NCI-H1092 treated with DMSO at 0.1 percent for 48 hours (cell line): Measurements from ENCODE around the gene SPATA21.
"Not testable (repeated sequence)": the region's sequence is repeated elsewhere in the genome, so short reads cannot be mapped to it uniquely, and the experiment has no call there.

Experiments used
- DNase-seq: peaks from one replicate; lab custom pipeline; 2025; lab: John Stamatoyannopoulos, UW

The SPATA21 gene, protein sequence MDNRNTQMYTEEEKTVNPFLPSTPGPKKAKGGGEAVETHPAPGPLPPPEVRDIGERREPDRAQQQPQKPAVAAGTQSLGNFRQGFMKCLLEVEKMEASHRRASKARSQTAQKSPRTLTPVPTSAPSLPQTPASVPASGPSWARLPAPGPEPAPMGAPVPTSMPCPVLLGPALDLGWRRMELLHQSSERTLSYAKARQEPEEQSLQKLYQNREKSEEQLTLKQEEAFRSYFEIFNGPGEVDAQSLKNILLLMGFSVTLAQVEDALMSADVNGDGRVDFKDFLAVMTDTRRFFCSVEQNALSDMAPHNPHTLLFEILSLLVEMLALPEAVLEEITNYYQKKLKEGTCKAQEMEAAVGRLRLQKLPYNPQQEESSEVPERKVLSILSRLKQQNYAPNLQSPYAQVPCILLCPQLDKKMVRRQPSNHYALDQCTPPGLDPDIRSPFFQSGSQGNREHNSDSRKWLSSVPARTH

GRCh38 chr1:16436946-16437474, at the start of gene SPATA21:
TSS of gene SPATA21 (minus strand) at chr1:16437424. CDS start at chr1:16431371, 6,053 bp downstream.
- DNase-seq, result no peak

- not testable (repeated sequence) for DNase-seq
Measured at GRCh38 chr1:16487011-16487410, 49.8 kb upstream of the SPATA21 start.

DNA sequence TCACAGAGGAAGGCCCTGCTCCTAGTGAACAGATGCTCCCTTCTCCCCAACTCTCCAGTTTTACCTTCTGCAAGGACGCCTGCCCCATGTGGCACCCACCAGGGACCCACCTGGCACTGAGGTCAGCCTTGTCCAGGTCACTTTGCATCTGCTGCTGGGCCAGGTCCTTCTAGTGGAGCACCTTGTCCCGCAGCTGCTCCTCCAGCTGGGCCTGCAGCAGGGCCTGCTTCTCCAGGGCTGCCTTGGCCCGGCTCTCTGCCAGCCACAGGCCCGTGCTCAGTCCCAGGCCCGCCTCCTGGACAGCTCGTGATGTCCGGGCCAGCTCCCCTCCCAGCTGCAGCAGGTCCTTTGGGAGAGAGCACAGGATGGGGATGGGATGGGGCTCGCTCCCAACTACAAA, 49.1 kb upstream of the SPATA21 start:
- not testable (repeated sequence) for DNase-seq

GRCh38 chr1:16484931-16485330, 47.7 kb upstream of the SPATA21 start:
- DNase-seq, result no peak

DNA sequence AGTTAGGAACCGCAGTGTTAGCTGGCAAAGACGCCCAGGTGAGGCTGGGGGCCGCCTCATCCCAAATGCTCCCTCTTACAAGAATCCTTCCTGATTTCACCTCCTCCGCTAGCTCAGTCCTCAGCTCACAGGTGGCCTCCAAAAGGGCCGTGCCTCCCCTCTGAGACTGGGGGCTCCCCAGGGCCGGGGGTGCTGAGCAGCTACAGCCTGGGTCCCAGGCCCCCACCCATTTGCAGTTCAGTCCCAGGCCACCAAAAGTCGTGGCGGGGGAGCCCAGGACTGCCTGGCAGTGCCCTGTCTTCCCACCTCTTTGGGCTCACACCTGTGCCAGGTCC, 47.2 kb upstream of the SPATA21 start:
- DNase-seq, result no peak

DNA sequence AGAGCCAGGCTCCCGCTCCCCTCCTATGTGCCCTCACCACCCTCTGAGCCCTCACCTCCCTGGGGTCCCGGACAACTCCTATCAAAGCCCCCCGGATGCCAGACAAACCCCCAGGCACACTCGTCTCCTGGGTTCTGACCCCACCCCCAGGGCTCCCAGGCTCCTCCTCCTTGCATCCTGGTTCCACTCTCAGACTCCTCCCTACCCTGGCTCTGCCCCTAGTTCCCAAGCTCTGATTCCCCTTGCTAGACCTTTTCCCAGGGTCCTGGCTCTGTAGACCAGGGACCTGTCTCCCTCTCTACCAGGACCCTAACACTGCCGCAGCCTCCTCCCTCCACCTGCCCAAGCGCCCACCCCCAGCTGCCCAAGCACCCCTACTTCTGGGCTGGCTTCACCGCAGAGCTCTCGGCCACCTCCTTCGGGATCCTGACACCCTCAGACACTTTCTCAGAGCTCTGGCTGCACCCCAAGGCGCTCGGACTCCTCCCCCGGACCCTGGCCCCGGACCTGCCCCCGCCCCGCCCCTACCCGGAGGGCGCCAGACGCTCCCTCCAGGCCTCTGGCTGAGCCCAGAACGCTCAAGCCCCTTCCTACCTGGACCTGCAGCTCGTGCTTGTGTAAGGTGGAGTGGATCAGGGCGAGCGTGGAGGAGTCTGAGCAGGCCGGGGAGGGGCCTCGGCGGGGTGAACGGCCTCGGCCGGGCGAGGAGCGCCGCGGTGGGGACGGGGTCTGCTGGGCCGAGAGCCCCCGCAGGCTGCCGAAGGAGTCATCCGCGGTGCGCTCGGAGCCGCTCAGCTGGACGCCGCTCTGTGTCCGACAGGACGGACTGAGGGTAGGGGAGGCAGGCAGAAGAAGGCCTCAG, 46.6 kb upstream of the SPATA21 start:
- not testable (repeated sequence) for DNase-seq

DNA sequence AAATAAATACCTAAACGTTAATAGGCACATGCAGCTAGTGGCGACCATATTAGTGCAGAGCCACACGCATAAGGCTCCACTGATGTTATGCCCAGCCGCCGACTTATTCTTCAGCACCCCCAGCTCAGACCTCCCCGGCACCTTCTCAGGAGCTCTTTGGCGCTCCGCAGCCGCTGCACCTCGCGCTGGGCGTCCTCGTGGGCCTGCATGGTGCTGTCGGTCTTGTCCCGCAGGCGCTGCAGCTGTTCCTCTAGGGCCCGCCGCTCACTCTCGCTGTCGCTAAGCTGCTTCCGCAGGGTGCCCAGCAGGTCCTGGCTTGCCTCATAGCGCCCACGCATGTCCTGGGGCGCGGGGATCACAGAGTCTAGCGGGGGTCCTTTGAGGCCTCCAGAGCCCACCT, 45.9 kb upstream of the SPATA21 start:
- not testable (repeated sequence) for DNase-seq

DNA sequence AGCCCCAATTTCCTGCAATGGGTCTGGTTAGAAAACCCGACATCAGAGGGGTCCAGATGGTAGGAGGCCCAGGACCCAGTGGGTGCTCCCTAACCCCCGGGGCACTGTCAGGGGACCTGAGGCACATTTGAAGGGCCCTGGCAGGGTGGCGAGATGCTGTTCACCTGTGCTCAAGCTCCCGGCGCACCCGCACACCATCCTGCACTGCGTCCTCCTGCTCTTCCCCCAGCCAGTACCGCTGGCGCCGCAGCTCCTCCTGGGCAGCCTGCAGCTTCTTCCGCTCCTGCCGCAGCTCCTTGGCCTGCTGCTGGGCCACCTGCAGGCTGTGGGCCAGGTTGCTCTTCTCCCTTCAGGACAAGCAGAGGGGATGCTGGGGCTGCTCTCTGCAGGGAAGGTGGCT, 40.9 kb upstream of the SPATA21 start:
- no peak for DNase-seq

- DNase-seq, result not testable (repeated sequence)
Measured at GRCh38 chr1:16475771-16476770, 38.8 kb upstream of the SPATA21 start.

DNA sequence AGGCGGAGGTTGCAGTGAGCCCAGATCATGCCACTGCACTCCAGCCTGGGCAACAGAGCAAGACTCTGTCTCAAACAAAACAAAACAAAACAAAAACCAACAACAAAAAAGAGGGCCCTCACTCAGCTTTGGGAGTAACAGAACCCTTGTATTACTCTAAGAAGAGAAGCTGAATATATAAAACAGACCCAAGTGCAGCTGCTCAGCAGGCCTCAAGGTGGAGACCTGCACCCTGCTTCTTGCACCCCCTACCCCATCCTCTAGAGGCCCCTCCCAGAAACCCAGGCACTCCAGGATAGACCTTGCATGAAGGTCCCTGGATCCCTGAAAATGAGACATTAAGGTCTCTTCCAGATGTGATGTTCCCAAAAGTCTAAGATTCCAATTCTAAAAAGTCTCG, 37.7 kb upstream of the SPATA21 start:
- DNase-seq, result not testable (repeated sequence)

DNA sequence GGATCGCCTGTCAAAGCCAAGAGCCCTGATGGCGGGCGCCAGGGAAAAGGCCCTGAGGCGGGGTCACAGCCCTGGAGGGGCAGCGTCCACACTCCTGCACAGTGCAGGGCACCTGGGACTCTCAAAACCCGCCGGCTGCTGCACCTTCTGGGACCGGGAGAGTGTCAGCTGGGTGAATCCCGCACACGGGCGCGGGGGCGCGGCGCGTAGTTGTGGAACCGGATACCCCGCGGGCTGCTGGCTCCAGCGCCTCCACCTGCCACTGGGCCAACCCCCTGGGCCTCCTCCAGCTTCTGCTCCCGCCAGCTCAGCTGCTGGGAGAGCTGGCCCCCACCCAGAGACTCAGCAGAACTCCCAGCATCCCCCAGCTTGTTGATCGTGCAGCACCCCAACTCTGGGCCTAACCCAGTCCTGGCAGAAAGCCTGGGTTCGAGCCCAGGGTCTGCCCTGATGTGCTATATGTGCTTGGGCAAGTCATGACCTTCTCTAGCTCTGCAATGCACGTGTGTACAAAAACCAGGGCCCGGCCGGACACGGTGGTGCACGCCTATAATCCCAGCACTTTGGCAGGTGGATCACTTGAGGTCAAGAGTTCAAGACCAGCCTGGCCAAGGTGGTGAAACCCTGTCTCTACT, 37.1 kb upstream of the SPATA21 start:
- no peak for DNase-seq

- no peak for DNase-seq
Measured at GRCh38 chr1:16468558-16468957, 31.3 kb upstream of the SPATA21 start.

DNA sequence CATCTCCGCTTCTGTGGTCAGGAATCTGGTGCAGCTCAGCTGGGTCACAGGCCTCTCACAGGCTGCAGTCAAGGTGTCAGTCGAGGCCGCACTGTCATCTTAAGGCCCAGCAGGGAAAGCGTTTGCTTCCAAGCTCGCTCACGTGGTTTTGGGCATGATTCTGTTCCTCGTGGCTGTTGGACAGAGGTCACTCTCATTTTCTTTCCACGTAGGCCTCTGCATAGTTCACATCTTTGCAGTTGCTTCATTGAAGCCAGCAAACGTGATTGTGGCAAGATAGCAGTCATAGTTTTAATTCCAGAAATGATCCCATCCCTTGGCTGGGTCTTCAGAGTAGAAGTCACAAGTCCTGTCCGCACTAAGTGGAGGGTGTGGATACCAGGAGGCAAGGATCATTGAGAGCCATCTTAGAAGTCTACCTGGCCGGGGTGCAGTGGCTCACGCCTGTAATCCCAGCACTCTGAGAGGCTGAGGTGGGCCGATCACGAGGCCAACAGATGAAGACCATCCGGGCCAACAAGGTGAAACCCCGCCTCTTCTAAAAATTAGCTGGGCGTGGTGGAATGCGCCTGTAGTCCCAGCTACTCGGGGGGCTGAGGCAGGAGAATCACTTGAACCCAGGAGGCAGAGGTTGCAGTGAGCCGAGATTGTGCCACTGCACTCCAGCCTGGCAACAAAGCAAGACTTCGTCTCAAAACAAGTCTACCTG, 27.8 kb upstream of the SPATA21 start:
- no peak for DNase-seq

DNA sequence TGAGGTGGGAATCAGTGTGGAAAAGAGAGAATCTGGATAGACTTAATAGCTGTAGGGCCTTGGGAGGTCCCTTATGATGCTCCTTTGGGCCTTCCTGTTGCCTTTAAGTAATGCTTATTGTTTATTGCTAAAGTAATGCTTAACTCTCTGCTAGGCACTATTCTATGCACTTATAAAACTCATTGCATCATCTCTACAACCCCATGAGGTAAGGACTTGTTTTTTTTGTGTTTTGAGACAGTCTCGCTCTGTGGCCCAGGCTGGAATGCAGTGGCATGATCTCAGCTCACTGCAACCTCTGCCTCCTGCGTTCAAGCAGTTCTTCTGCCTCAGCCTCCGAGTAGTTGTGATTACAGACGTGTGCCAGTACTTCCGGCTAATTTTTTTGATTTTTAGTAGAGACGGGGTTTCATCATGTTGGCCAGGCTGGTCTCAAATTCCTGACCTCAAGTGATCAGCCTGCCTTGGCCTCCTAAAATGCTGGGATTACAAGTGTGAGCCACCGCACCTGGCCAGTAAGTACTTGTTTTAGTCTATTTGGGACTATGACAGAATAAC, 25.6 kb upstream of the SPATA21 start:
- no peak for DNase-seq

GRCh38 chr1:16461681-16462080, 24.5 kb upstream of the SPATA21 start:
- no peak for DNase-seq

DNA sequence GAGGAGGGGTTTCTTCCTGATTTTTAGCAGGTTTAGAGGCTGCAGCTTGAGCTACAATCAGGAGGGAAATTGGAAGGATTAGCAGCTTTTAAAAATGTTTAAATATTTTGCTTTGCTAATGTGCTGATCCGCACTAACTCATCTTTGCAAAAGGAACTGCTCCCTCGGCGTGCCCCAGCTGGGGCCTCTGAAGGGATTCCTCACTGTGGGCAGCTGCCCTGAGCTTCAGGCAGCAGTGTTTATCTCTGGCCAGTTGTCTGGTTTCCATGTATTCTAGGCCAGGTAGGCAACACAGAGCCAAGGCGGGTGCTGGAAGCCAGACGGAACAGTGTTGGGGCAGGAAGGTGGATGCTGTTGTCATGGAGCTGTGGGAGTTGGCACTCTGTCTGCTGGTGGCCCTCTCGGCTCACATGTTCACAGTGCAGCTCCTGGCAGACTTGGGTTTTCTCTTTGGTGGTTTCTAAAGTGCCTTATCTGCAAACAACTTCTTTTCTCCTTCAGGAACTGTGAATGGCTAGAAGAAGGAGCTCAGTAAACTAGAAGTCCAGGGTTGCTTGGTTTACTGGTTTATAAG, 22.2 kb upstream of the SPATA21 start:
- peak; percentile 40 for DNase-seq

DNA sequence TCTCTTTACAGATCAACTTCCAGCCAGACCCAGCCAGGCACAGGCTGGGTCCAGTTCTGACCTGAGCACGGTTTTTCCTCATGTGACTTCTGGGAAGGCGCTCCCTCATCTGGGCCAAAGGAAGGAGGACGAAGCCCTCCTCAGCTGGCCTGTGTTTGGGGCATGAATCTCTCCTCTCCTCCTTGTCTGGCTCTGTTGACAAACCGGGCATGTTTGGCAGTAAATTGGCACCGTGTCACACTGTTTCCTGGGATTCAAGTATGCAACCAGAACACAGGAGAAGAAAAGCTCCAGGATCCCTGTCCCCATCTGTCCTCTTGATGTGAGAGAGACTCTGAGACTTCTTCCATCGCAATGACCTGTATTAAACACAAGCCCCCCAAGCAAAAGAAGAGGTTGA, 21.6 kb upstream of the SPATA21 start:
- peak; percentile 81 for DNase-seq

- DNase-seq, result not testable (repeated sequence)
Measured at GRCh38 chr1:16456151-16456550, 18.9 kb upstream of the SPATA21 start.

DNA sequence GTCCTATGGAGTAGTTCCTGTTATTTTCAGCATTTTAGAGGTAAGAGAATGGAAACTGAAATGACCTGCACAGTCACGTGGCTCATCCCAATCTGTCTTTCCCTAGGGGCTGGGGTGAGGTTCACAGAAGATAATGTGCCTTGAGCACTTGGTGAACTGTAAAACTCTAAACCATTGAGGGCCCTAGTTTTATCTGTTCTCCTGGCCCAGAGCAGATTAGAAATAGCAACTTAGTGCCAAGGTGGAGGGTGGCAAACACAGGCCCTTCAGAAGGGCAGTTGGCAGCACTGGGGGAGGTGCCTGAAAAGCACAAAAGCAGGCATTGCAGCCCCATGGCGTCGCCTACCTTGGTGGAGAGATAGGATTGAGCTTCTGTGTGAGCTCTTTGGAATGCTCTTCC, 17.7 kb upstream of the SPATA21 start:
- not testable (repeated sequence) for DNase-seq
